ENCODE data around the gene PKP2. TPM values are rescaled to one million over a fixed set of nuclear protein-coding genes. Genes with fewer than 3 reads are reported as not detected.

Gene PKP2
- total and polyA plus RNA-seq, 2 donors from 2014 or later: 4.3 to 7.6 TPM

- no peak for TF ChIP-seq CTCF (IDR thresholded peaks at IDR 0.05; ENCODE audit: borderline replicate concordance, extremely low read depth, insufficient read depth)
Measured at GRCh38 chr12:32828120-32828519, 68.5 kb downstream of the PKP2 start.

DNA sequence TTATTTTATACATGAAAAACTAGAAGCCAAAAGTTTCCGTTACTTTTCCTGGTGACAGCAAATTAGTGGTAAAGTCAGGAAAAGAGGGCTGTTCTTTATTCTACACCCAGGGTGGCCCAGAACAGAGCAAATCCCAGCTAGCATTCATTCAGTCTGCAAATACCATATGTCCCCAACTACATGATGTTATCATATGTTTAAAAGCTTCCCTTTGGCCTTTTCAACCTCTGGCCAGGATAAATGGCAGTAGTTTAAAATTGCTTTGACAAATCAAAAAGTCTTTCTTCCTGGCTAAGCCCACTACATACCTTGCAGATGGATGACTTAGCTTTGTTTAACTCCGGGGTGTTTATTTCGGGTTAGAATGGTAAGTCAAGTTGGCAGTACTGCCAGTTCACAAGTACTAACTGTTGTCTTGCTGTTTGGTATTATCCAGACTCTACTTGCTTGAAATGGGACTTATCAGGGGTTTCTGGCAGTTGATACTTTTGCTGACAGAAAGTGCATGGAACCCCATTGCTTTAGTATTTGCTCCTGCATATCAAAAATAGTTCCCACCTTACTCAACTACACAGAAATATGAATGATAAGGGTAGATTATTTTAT, 69.7 kb downstream of the PKP2 start:
- Histone ChIP-seq H3K9me3 (ENCODE audit: control insufficient read depth in 2 of 3, insufficient read depth in 1 of 3, low read length in 3 of 3) (no peaks in the 10 kb centered on the region), H3K9ac (ENCODE audit: low read length in 3 of 3) (no peak overlapping the region), H3K27me3 (ENCODE audit: control insufficient read depth, insufficient read depth, low read length) (no peaks in the 10 kb centered on the region), H3K36me3 (ENCODE audit: control insufficient read depth in 2 of 3, insufficient read depth in 3 of 3, low read length in 3 of 3) (peaks cover 0 to 4% (median 2%) of the 10 kb centered on the region in 3 donors), H3K4me1 (ENCODE audit: control insufficient read depth in 2 of 3, insufficient read depth in 2 of 3, low read depth in 1 of 3, low read length in 3 of 3) (no peaks in the 10 kb centered on the region), H3K27ac (ENCODE audit: low read depth in 2 of 2, low read length in 2 of 2) (no peak overlapping the region), H3K4me3 (ENCODE audit: low read length in 3 of 3) (no peak overlapping the region)
- FAIRE-seq (no peak), DNase-seq (no peak)
- TF ChIP-seq CTCF (IDR thresholded peaks at IDR 0.05; ENCODE audit: borderline replicate concordance, extremely low read depth, insufficient read depth): no peak
- intact Hi-C loops (cut with DNase I): no loop called here

More at GRCh38 chr12:32828120-32828519, 68.5 kb downstream of the PKP2 start:
- intact Hi-C loops (cut with DNase I): no loop called here
- Histone ChIP-seq H3K27ac (ENCODE audit: low read depth in 2 of 2, low read length in 2 of 2) (no peak overlapping the region), H3K4me3 (ENCODE audit: low read length in 3 of 3) (no peak overlapping the region), H3K9me3 (ENCODE audit: control insufficient read depth in 2 of 3, insufficient read depth in 1 of 3, low read length in 3 of 3) (no peaks in the 10 kb centered on the region), H3K27me3 (ENCODE audit: control insufficient read depth, insufficient read depth, low read length) (no peaks in the 10 kb centered on the region), H3K9ac (ENCODE audit: low read length in 3 of 3) (no peak overlapping the region), H3K4me1 (ENCODE audit: control insufficient read depth in 2 of 3, insufficient read depth in 2 of 3, low read depth in 1 of 3, low read length in 3 of 3) (no peaks in the 10 kb centered on the region), H3K36me3 (ENCODE audit: control insufficient read depth in 2 of 3, insufficient read depth in 3 of 3, low read length in 3 of 3) (no peaks in the 10 kb centered on the region)
- DNase-seq: no peak
- FAIRE-seq: no peak

GRCh38 chr12:32824596-32824995, 72.0 kb downstream of the PKP2 start:
- H3K4me1 ChIP-seq (ENCODE audit: control insufficient read depth in 2 of 3, insufficient read depth in 2 of 3, low read depth in 1 of 3, low read length in 3 of 3): no peaks in the 10 kb centered on the region
- DNase-seq: no peak
- peaks cover 0 to 11% (median 4%) of the 10 kb centered on the region in 3 donors for H3K36me3 ChIP-seq (ENCODE audit: control insufficient read depth in 2 of 3, insufficient read depth in 3 of 3, low read length in 3 of 3)
- no peak overlapping the region for H3K9ac ChIP-seq (ENCODE audit: low read length in 3 of 3)
- no peaks in the 10 kb centered on the region for H3K9me3 ChIP-seq (ENCODE audit: control insufficient read depth in 2 of 3, insufficient read depth in 1 of 3, low read length in 3 of 3)
- no peak for FAIRE-seq
- H3K27me3 ChIP-seq (ENCODE audit: control insufficient read depth, insufficient read depth, low read length): no peaks in the 10 kb centered on the region
- TF ChIP-seq CTCF (IDR thresholded peaks at IDR 0.05; ENCODE audit: borderline replicate concordance, extremely low read depth, insufficient read depth): no peak
- H3K27ac ChIP-seq (ENCODE audit: low read depth in 2 of 2, low read length in 2 of 2): no peak overlapping the region
- H3K4me3 ChIP-seq (ENCODE audit: low read length in 3 of 3): no peak overlapping the region
- intact Hi-C loops (cut with DNase I): no loop called here

DNA sequence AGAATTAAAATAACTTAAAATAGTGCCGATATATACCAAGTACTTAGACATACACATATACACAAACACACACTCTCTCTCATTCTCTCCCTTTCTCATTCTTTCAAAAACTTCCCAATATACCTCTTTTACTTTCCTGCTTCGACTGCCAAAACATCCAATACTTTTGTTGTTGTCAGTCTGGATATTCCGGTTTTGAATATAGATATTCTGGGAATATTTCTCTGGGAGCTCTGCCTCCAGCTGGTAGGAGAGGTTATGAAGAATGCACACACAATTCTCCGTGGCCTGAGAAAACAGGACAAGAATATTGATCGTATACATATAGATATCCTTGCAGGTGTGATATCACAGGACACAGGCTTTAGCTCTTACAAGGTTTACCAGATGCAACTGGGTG, 74.2 kb downstream of the PKP2 start:
- no peak overlapping the region for H3K9ac ChIP-seq (ENCODE audit: low read length in 3 of 3)
- no peak overlapping the region for H3K27ac ChIP-seq (ENCODE audit: low read depth in 2 of 2, low read length in 2 of 2)
- H3K4me1 ChIP-seq (ENCODE audit: control insufficient read depth in 2 of 3, insufficient read depth in 2 of 3, low read depth in 1 of 3, low read length in 3 of 3): no peaks in the 10 kb centered on the region
- H3K4me3 ChIP-seq (ENCODE audit: low read length in 3 of 3): no peak overlapping the region
- H3K36me3 ChIP-seq (ENCODE audit: control insufficient read depth in 2 of 3, insufficient read depth in 3 of 3, low read length in 3 of 3): peaks cover 0 to 11% (median 4%) of the 10 kb centered on the region in 3 donors
- H3K27me3 ChIP-seq (ENCODE audit: control insufficient read depth, insufficient read depth, low read length): no peaks in the 10 kb centered on the region
- FAIRE-seq: no peak
- intact Hi-C loops (cut with DNase I): no loop called here
- H3K9me3 ChIP-seq (ENCODE audit: control insufficient read depth in 2 of 3, insufficient read depth in 1 of 3, low read length in 3 of 3): no peaks in the 10 kb centered on the region
- no peak for TF ChIP-seq CTCF (IDR thresholded peaks at IDR 0.05; ENCODE audit: borderline replicate concordance, extremely low read depth, insufficient read depth)
- no peak for DNase-seq
